IMR-90 (cell line): ENCODE results near the gene TRIM66. TPM values are rescaled to one million over a fixed set of nuclear protein-coding genes. Genes with fewer than 3 reads are reported as not detected.

Source experiments
- ATAC-seq: fragments of 200-7000 bp; cut with Tn5 transposase; 2 replicates; pipeline ENCODE4 v1.9.1; 2020; ENCODE audit warnings: low read depth, mild to moderate bottlenecking, moderate library complexity
- BruUV-seq: library from RNA; stranded (reverse); fragments of 400-500 nt; replicated peaks from 2 replicates; lab custom pipeline; 2021; lab: Mats Ljungman, UMichigan
- CTCF ChIA-PET: fragments of 300-600 bp; formaldehyde crosslinking; extraction: SDS; loops from one replicate; lab custom pipeline; 2021; ENCODE audit warnings: antibody characterized with exemption; lab: Yijun Ruan, JAX
- POLR2A ChIA-PET: fragments of 300-600 bp; sonication (Branson Sonifier 250); formaldehyde crosslinking; loops from one replicate; lab custom pipeline; 2022; ENCODE audit warnings: antibody characterized with exemption; ENCODE audit not compliant: unreplicated experiment; lab: Charles Lee
- DNase-seq: peaks from one replicate; pipeline ENCODE4 v3.0.0; 2013
- H2AFZ ChIP-seq: replicated peaks from 2 replicates; pipeline ENCODE3; 2013; ENCODE audit warnings: low read length, mild to moderate bottlenecking; ENCODE audit not compliant: poor library complexity
- H2AK5ac ChIP-seq: 2 replicates; pipeline ENCODE4 v1.6.1; 2013; ENCODE audit warnings: low read depth, low read length, inconsistent platforms
- H2AK9ac ChIP-seq: replicated peaks from 2 replicates; pipeline ENCODE3; 2013; ENCODE audit warnings: mild to moderate bottlenecking, low read depth, low read length, moderate library complexity; ENCODE audit not compliant: poor library complexity
- H2BK120ac ChIP-seq: 2 replicates; pipeline ENCODE4 v1.6.1; 2013; ENCODE audit warnings: low read depth, low read length, inconsistent platforms
- H2BK15ac ChIP-seq: 3 replicates; pipeline ENCODE4 v1.6.1; 2013; ENCODE audit warnings: low read depth, low read length, inconsistent platforms
- H2BK20ac ChIP-seq: 2 replicates; pipeline ENCODE4 v1.6.1; 2013; ENCODE audit warnings: low read depth, mild to moderate bottlenecking, inconsistent platforms, low read length, moderate library complexity
- H2BK5ac ChIP-seq: 2 replicates; pipeline ENCODE4 v1.6.1; 2013; ENCODE audit warnings: mild to moderate bottlenecking, low read depth, low read length, inconsistent platforms; ENCODE audit not compliant: poor library complexity, severe bottlenecking
- H3K14ac ChIP-seq: replicated peaks from 2 replicates; pipeline ENCODE4 v1.6.1; 2013; ENCODE audit warnings: low read depth, low read length, inconsistent platforms
- H3K18ac ChIP-seq: 2 replicates; pipeline ENCODE4 v1.6.1; 2013; ENCODE audit warnings: low read depth, low read length, control low read depth
- H3K23ac ChIP-seq: 2 replicates; pipeline ENCODE4 v1.6.1; 2013; ENCODE audit warnings: low read depth, low read length, inconsistent platforms
- H3K27ac ChIP-seq: 2 replicates; pipeline ENCODE4 v1.5.1; 2013; ENCODE audit warnings: mild to moderate bottlenecking, control low read depth, low read length; ENCODE audit not compliant: insufficient read depth
- H3K27me3 ChIP-seq: 2 replicates; pipeline ENCODE4 v1.6.1; 2013; ENCODE audit warnings: low read length; ENCODE audit not compliant: control insufficient read depth, insufficient read depth
- H3K36me3 ChIP-seq: 2 replicates; pipeline ENCODE4 v1.6.1; 2013; ENCODE audit warnings: low read length, mixed read lengths; ENCODE audit not compliant: control insufficient read depth, insufficient read depth
- H3K4ac ChIP-seq: 2 replicates; pipeline ENCODE4 v1.6.1; 2013; ENCODE audit warnings: low read depth, low read length, inconsistent platforms
- H3K4me1 ChIP-seq: 2 replicates; pipeline ENCODE4 v1.6.1; 2013; ENCODE audit warnings: low read length, mixed read lengths; ENCODE audit not compliant: control insufficient read depth, insufficient read depth
- H3K4me2 ChIP-seq: 2 replicates; pipeline ENCODE4 v1.6.1; 2013; ENCODE audit warnings: low read depth, mild to moderate bottlenecking, control low read depth, low read length, moderate library complexity
- H3K4me3 ChIP-seq: 2 replicates; pipeline ENCODE4 v1.5.1; 2013; ENCODE audit warnings: low read depth, mild to moderate bottlenecking, control low read depth, low read length, moderate library complexity; ENCODE audit not compliant: insufficient read depth
- H3K56ac ChIP-seq: 2 replicates; pipeline ENCODE4 v1.6.1; 2013; ENCODE audit warnings: low read length, inconsistent platforms; ENCODE audit not compliant: insufficient read depth; ENCODE audit errors: extremely low read depth
- H3K79me1 ChIP-seq, 2 experiments: 2 replicates each; pipeline ENCODE4 v1.6.1; 2013; ENCODE audit warnings: low read length in 2 of 2, inconsistent platforms in 1 of 2, low read depth in 1 of 2
- H3K9ac ChIP-seq: 2 replicates; pipeline ENCODE4 v1.6.1; 2013; ENCODE audit warnings: low read depth, low read length, control low read depth
- H3K9me1 ChIP-seq: 2 replicates; pipeline ENCODE4 v1.6.1; 2013; ENCODE audit warnings: low read length, inconsistent platforms; ENCODE audit not compliant: insufficient read depth
- H3K9me3 ChIP-seq: 2 replicates; pipeline ENCODE4 v1.6.1; 2013; ENCODE audit warnings: low read length; ENCODE audit not compliant: control insufficient read depth, insufficient read depth
- H4K20me1 ChIP-seq: 2 replicates; pipeline ENCODE4 v1.6.1; 2013; ENCODE audit warnings: low read length, inconsistent platforms; ENCODE audit not compliant: insufficient read depth
- H4K5ac ChIP-seq: 2 replicates; pipeline ENCODE4 v1.6.1; 2013; ENCODE audit warnings: mild to moderate bottlenecking, low read depth, low read length, control low read depth
- H4K8ac ChIP-seq, 2 experiments: 2 replicates each; pipeline ENCODE4 v1.6.1; 2013; ENCODE audit warnings: low read depth in 2 of 2, low read length in 2 of 2, control low read depth in 1 of 2, inconsistent platforms in 1 of 2
- H4K91ac ChIP-seq: 2 replicates; pipeline ENCODE4 v1.6.1; 2013; ENCODE audit warnings: low read depth, low read length, inconsistent platforms; ENCODE audit not compliant: insufficient read depth
- BHLHE40 ChIP-seq: fragments of 150-350 bp; IDR thresholded peaks from 2 replicates; pipeline ENCODE4 v1.6.1; 2016; ENCODE audit warnings: mild to moderate bottlenecking, low read depth, low read length
- CEBPB ChIP-seq: IDR thresholded peaks from 2 replicates; pipeline ENCODE4 v1.6.1; 2012; ENCODE audit warnings: low read depth, low read length, improper control_type of control experiment
- CHD1 ChIP-seq: IDR thresholded peaks from 2 replicates; pipeline ENCODE4 v1.6.1; 2012; ENCODE audit warnings: low read depth, low read length, improper control_type of control experiment
- CTCF ChIP-seq: conservative IDR thresholded peaks from 2 replicates; pipeline ENCODE4 v1.5.1; 2012; ENCODE audit warnings: mild to moderate bottlenecking, low read depth, low read length, improper control_type of control experiment
- ELK1 ChIP-seq: fragments of 150-350 bp; IDR thresholded peaks from 2 replicates; pipeline ENCODE4 v1.6.1; 2016; ENCODE audit warnings: low read depth, mild to moderate bottlenecking, low read length, moderate library complexity, borderline replicate concordance
- FOS ChIP-seq: fragments of 150-350 bp; IDR thresholded peaks from 2 replicates; pipeline ENCODE4 v1.6.1; 2016; ENCODE audit warnings: low read depth, low read length
- MAFK ChIP-seq: IDR thresholded peaks from 2 replicates; pipeline ENCODE4 v1.6.1; 2012; ENCODE audit warnings: low read depth, low read length, improper control_type of control experiment
- MAZ ChIP-seq: IDR thresholded peaks from 2 replicates; pipeline ENCODE4 v1.6.1; 2012; ENCODE audit warnings: low read depth, mild to moderate bottlenecking, low read length, improper control_type of control experiment, moderate library complexity, borderline replicate concordance
- MXI1 ChIP-seq: IDR thresholded peaks from 2 replicates; pipeline ENCODE4 v1.6.1; 2012; ENCODE audit warnings: low read depth, mild to moderate bottlenecking, low read length, moderate library complexity, borderline replicate concordance
- NFE2L2 ChIP-seq: fragments of 150-350 bp; IDR thresholded peaks from 2 replicates; pipeline ENCODE4 v1.6.1; 2016; ENCODE audit warnings: low read depth, mild to moderate bottlenecking, low read length
- POLR2A ChIP-seq: IDR thresholded peaks from 2 replicates; pipeline ENCODE4 v1.6.1; 2012; ENCODE audit warnings: mild to moderate bottlenecking, low read depth, low read length
- RAD21 ChIP-seq: IDR thresholded peaks from 2 replicates; pipeline ENCODE4 v1.6.1; 2012; ENCODE audit warnings: low read length, improper control_type of control experiment
- RCOR1 ChIP-seq: IDR thresholded peaks from 2 replicates; pipeline ENCODE4 v1.6.1; 2012; ENCODE audit warnings: mild to moderate bottlenecking, low read length, improper control_type of control experiment; ENCODE audit not compliant: insufficient replicate concordance
- RFX5 ChIP-seq: IDR thresholded peaks from 2 replicates; pipeline ENCODE4 v1.8.0; 2012; ENCODE audit warnings: low read depth, mild to moderate bottlenecking, low read length, moderate library complexity
- SMC3 ChIP-seq: fragments of 150-350 bp; IDR thresholded peaks from 2 replicates; pipeline ENCODE4 v1.6.1; 2016; ENCODE audit warnings: low read depth, mild to moderate bottlenecking, antibody characterized with exemption, low read length, moderate library complexity
- WGBS, 2 experiments: methylation state at CpG; one replicate each; pipeline versions ENCODE4 v1.1.5 to v1.1.7; 2013; ENCODE audit warnings: missing lambda C conversion rate in 2 of 2; ENCODE audit not compliant: insufficient read length in 1 of 2; ENCODE audit errors: extremely low coverage in 2 of 2; 5-methylcytosine and 5-hydroxymethylcytosine counted together
- dilution Hi-C: fragments of 300-500 bp; cut with HindIII; formaldehyde crosslinking; loops from one replicate; pipeline ENCODE4 v1.14.3; 2018; ENCODE audit warnings: low sequenced_read_pairs; ENCODE audit not compliant: unreplicated experiment
- in situ Hi-C: fragments of 300-500 bp; cut with MboI; formaldehyde crosslinking; loops from 3 replicates; pipeline ENCODE4 v1.14.3; 2019; ENCODE audit warnings: low sequenced_read_pairs, inconsistent platforms, mixed read lengths
- intact Hi-C: fragments of 100-400 bp; cut with micrococcal nuclease; formaldehyde crosslinking; loops from 2 replicates; pipeline ENCODE4 v1.10.0; 2022
- polyA plus RNA-seq, 3 experiments: library from polyadenylated mRNA; depleted of rRNA; stranded (reverse); fragments of >200 nt; gene quantifications; 2 replicates each; pipeline ENCODE4 v1.2.3, GENCODE V29; 2012; ENCODE audit warnings: low replicate concordance in 1 of 3
- total RNA-seq: library from RNA; depleted of rRNA; stranded (reverse); fragments of >200 nt; gene quantifications from 2 replicates; pipeline ENCODE4 v1.2.3, GENCODE V29; 2012

TRIM66 gene
- total and polyA plus RNA-seq, 2 of the 4 experiments (the other 2 are of a cell fraction), result 4.4 to 5.0 TPM

DNA sequence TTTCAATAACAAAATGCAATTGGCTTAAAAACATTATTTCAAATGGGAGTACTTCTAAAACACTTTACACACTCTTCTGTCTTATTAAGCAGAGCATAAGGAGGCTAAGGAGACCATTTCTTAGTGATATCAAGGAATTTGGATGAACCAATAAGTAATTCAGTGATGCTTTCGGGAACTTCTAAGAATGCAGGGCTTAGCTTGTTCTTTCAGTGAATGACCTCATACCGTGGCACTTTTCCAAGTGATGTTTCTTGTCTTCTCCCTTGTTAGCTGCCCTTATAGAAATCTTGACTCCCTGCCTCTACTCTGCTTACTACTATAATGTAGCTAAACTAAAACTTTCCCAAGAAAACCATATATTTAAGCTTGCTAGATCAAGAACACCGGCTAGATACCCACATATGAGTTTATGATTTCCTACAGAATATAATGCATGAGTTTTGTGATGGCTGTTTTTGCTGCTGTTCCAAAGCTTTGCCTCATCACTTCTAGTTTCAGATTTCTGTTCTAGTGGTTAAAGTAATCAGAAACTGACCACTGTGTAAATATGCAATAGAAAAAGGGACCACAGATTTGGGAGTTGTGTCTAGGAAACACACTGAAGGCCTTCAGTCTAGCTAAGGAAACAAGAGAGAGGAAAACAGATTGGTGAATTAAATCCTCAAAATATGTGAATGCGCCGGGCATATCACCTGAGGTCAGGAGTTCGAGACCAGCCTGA lies 50.9 kb downstream of the TRIM66 start:
- Histone ChIP-seq H3K4me1 (peaks cover 1% of the 10 kb centered on the region; the same call in 1 of the 2 replicates), H3K36me3 (peaks cover 17% of the 10 kb centered on the region), H3K9me3 (no peaks in the 10 kb centered on the region; the same call in 1 of the 2 replicates), H2BK15ac (no peak overlapping the region), H3K79me1 (no peaks in the 10 kb centered on the region), H3K56ac (no peak overlapping the region), H4K8ac (no peak overlapping the region), H2AK5ac (no peak overlapping the region), H3K27me3 (no peaks in the 10 kb centered on the region), H2BK20ac (no peak overlapping the region), H2BK5ac (peak overlapping the region; percentile 2), H3K4ac (no peak overlapping the region), H4K91ac (no peak overlapping the region), H3K23ac (no peak overlapping the region), H4K5ac (no peak overlapping the region), H4K20me1 (no peaks in the 10 kb centered on the region), H3K14ac (no peak overlapping the region), H3K4me2 (peak overlapping the region; percentile 31; the same call in 1 of the 2 replicates), H2AK9ac (no peak overlapping the region), H3K4me3 (no peak overlapping the region), H2BK120ac (no peak overlapping the region), H3K18ac (no peak overlapping the region), H3K9me1 (no peaks in the 10 kb centered on the region), H3K27ac (peak overlapping the region; percentile 62; the same call in 1 of the 2 replicates), H3K9ac (no peak overlapping the region), H2AFZ (no peak overlapping the region)
- peak; percentile 86 for ATAC-seq
- in situ Hi-C loops, result no loop called here
- dilution Hi-C loops, result no loop called here
- BruUV-seq, result no TSS peak
- intact Hi-C loops, result loop anchor here (1.0 kb wide), 1 partner anchor 51 kb away; the partner anchor contains the start of genes RPL27A and TRIM66
- DNase-seq, result peak; percentile 93
- CTCF ChIA-PET, result interaction anchor here (0.6 to 1.5 kb wide), 4 partner anchors 21 to 1353 kb away, joined by 3 to 6 read pairs (median 4); no protein-coding TSS in a partner anchor
- WGBS, 2 experiments, result no CpG with 5 or more reads among the region's 6 CpGs
- POLR2A ChIA-PET, result interaction anchor here (0.5 to 1.2 kb wide), 2 partner anchors 51 to 87 kb away, joined by 3 read pairs; partner anchors contain the start of genes RPL27A and TRIM66
- TF ChIP-seq RFX5 (no peak), MXI1 (no peak), POLR2A (no peak), NFE2L2 (no peak), MAFK (no peak), SMC3 (no peak), ELK1 (no peak), RCOR1 (no peak), CHD1 (no peak), FOS (no peak), RAD21 (no peak; the same call in 1 of the 2 replicates), MAZ (no peak), BHLHE40 (no peak), CEBPB (no peak), CTCF (no peak)
